Kidney (tissue), 14 donors: Measurements from ENCODE around the gene HBA1. TPM values are rescaled to one million over a fixed set of nuclear protein-coding genes. Genes with fewer than 3 reads are reported as not detected.

Experiments
- DNase-seq, 5 donors: peaks; one replicate each; pipeline ENCODE4 v3.0.0-alpha.2; 2013 to 2020
- FAIRE-seq: peaks from 2 replicates; lab custom pipeline; 2012; peaks lifted over from hg19 to GRCh38; lab: Jason Lieb, UNC
- H3K27ac ChIP-seq, 2 donors: one replicate each; pipeline ENCODE4 v1.7.0; 2013; ENCODE audit warnings: low read depth in 2 of 2, low read length in 2 of 2, inconsistent platforms in 1 of 2
- H3K27me3 ChIP-seq: one replicate; pipeline ENCODE4 v1.7.1; 2013; ENCODE audit warnings: low read length, inconsistent platforms; ENCODE audit not compliant: control insufficient read depth, insufficient read depth
- H3K36me3 ChIP-seq, 3 donors: one replicate each; pipeline versions ENCODE4 v1.7.0 to v1.7.1; 2013; ENCODE audit warnings: low read length in 3 of 3, control low read depth in 1 of 3, inconsistent platforms in 1 of 3; ENCODE audit not compliant: insufficient read depth in 3 of 3, control insufficient read depth in 2 of 3
- H3K4me1 ChIP-seq, 3 donors: one replicate each; pipeline versions ENCODE4 v1.7.0 to v1.7.1; 2013; ENCODE audit warnings: low read length in 3 of 3, inconsistent platforms in 1 of 3, low read depth in 1 of 3; ENCODE audit not compliant: control insufficient read depth in 2 of 3, insufficient read depth in 2 of 3
- H3K4me3 ChIP-seq, 3 donors: one replicate each; pipeline versions ENCODE4 v1.7.0 to v1.8.1; 2013; ENCODE audit warnings: low read length in 3 of 3, control low read depth in 1 of 3, inconsistent platforms in 1 of 3
- H3K9ac ChIP-seq, 3 donors: one replicate each; pipeline versions ENCODE4 v1.7.0 to v1.7.1; 2013; ENCODE audit warnings: low read length in 3 of 3, control low read depth in 1 of 3, inconsistent platforms in 1 of 3
- H3K9me3 ChIP-seq, 3 donors: one replicate each; pipeline versions ENCODE4 v1.7.0 to v1.7.1; 2013; ENCODE audit warnings: low read length in 3 of 3, control low read depth in 1 of 3, inconsistent platforms in 1 of 3; ENCODE audit not compliant: control insufficient read depth in 2 of 3, insufficient read depth in 1 of 3
- CTCF ChIP-seq: IDR thresholded peaks from 3 replicates; pipeline ENCODE4 v1.5.1; 2012; ENCODE audit warnings: mild to moderate bottlenecking, moderate library complexity, borderline replicate concordance; ENCODE audit not compliant: insufficient read depth; ENCODE audit errors: extremely low read depth
- intact Hi-C: fragments of 100-400 bp; cut with DNase I; formaldehyde crosslinking; loops from one replicate; pipeline ENCODE4 v1.11.1; 2022
- polyA plus RNA-seq: library from polyadenylated mRNA; stranded (reverse); fragments of 350-450 nt; fragmentation: Illumina TruSeq; extraction: RNeasy Lipid Tissue Mini Kit (QIAGEN cat#74804); gene quantifications from one replicate; pipeline ENCODE4 v1.2.3, GENCODE V29; 2014; ENCODE audit warnings: low read depth, low replicate concordance; ENCODE audit not compliant: insufficient read depth
- total RNA-seq: library from RNA; stranded (reverse); fragmentation: NEBNext Ultra II Directional; extraction: Animal tissue kit (Norgen Biotek cat#: 25700); gene quantifications from one replicate; pipeline ENCODE4 v1.2.1, GENCODE V29; 2021
- donor health status: control.
- donor health status: control.
- donor health status: control.
- donor health status: control.
- donor health status: control.
- donor health status: DM: yes; HTN: yes; CAD: no.
- donor health status: Normal renal cell carcinoma (clear cell type).

HBA1 gene
- total and polyA plus RNA-seq, 2 donors from 2014 or later, result 2.6 to 41.1 TPM

GRCh38 chr16:178668-179015, 2.2 kb downstream of the HBA1 start:
- Histone ChIP-seq H3K27ac (no peak overlapping the region), H3K9me3 (no peaks in the 10 kb centered on the region), H3K9ac (no peak overlapping the region), H3K27me3 (peaks cover 27% of the 10 kb centered on the region), H3K4me1 (peaks cover 0 to 3% (median 0%) of the 10 kb centered on the region in 3 donors), H3K4me3 (no peak overlapping the region), H3K36me3 (no peaks in the 10 kb centered on the region)
- FAIRE-seq, result no peak
- intact Hi-C loops, result no loop called here
- TF ChIP-seq CTCF, result no peak
- no peak for DNase-seq

GRCh38 chr16:179211-180092, 3.0 kb downstream of the HBA1 start:
- H3K36me3 ChIP-seq, result no peaks in the 10 kb centered on the region
- no peak overlapping the region for H3K27ac ChIP-seq
- H3K27me3 ChIP-seq, result peaks cover 25% of the 10 kb centered on the region
- no peak overlapping the region for H3K4me3 ChIP-seq
- no peak for TF ChIP-seq CTCF
- intact Hi-C loops, result no loop called here
- DNase-seq (no peak), FAIRE-seq (no peak)
- no peak overlapping the region for H3K9ac ChIP-seq
- peaks cover 0 to 3% (median 0%) of the 10 kb centered on the region in 3 donors for H3K4me1 ChIP-seq
- no peaks in the 10 kb centered on the region for H3K9me3 ChIP-seq

- intact Hi-C loops, result no loop called here
- peak; percentile 50 to 79 (median 68) for DNase-seq
- peaks cover 0 to 3% (median 0%) of the 10 kb centered on the region in 3 donors for H3K4me1 ChIP-seq
Measured at GRCh38 chr16:180101-180675, 3.7 kb downstream of the HBA1 start, which contains the start of gene HBQ1. Gene HBQ1 (plus strand): TSS chr16:180459. CDS start chr16:180487, 28 bp downstream.

More at GRCh38 chr16:180101-180675, 3.7 kb downstream of the HBA1 start, which contains the start of gene HBQ1:
- FAIRE-seq, result no peak
- H3K27ac ChIP-seq, result no peak within 1 kb of the TSS
- no peak for TF ChIP-seq CTCF
- peaks cover 21% of the 10 kb centered on the region for H3K27me3 ChIP-seq
- H3K4me3 ChIP-seq, result no peak within 1 kb of the TSS
- H3K9me3 ChIP-seq, result no peaks in the 10 kb centered on the region
- no peaks in the 10 kb centered on the region for H3K36me3 ChIP-seq
- no peak within 1 kb of the TSS for H3K9ac ChIP-seq
